ENCODE measurements around the gene TAF15. TPM values are rescaled to one million over a fixed set of nuclear protein-coding genes. Genes with fewer than 3 reads are reported as not detected.

TAF15 gene
- total RNA-seq, 4 donors from 2014 or later, result 51.1 to 119 (median 90.1) TPM

DNA sequence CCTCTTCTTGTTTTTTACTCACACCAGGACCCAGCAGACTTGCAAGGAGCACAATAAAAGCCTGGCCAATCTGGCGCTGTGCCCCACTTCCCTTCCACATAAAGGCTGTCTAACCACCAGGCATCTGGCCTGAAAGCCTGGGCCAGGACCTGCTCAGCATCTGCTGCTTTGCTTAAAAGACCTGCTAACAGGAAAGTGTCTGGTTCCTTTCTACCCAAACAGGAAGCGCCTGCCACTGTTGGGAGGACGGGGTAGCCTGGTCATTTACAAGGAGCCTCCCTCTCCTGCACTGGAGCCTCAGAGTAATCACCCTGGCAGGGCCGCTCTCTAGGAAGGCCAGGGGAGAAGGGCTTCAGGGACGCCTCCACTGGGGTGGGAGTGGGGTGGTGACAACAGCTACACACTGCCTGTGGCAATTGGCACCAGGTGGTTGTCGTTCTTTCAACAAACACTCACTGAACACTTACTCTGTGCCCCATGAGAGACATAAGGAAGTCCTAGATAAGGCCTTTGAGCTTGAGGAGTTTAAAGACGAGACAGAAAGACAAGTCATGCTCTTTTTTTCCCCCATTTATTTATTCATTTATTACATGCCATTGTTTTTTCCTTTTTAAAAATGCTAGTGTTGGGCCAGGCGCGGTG is 7.6 kb upstream of the TAF15 start:
- TF ChIP-seq, protein P1, sequence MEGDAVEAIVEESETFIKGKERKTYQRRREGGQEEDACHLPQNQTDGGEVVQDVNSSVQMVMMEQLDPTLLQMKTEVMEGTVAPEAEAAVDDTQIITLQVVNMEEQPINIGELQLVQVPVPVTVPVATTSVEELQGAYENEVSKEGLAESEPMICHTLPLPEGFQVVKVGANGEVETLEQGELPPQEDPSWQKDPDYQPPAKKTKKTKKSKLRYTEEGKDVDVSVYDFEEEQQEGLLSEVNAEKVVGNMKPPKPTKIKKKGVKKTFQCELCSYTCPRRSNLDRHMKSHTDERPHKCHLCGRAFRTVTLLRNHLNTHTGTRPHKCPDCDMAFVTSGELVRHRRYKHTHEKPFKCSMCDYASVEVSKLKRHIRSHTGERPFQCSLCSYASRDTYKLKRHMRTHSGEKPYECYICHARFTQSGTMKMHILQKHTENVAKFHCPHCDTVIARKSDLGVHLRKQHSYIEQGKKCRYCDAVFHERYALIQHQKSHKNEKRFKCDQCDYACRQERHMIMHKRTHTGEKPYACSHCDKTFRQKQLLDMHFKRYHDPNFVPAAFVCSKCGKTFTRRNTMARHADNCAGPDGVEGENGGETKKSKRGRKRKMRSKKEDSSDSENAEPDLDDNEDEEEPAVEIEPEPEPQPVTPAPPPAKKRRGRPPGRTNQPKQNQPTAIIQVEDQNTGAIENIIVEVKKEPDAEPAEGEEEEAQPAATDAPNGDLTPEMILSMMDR (IDR thresholded peaks at IDR 0.05), result no peak
- TF ChIP-seq POLR2A (IDR thresholded peaks at IDR 0.05), result no peak
- Histone ChIP-seq H3K36me3 (no peaks in the 10 kb centered on the region), H3K4me3 (no peak overlapping the region), H3K27ac (peak overlapping the region; percentile 17 to 55 (median 28)), H3K4me1 (peaks cover 0 to 25% (median 0%) of the 10 kb centered on the region in 4 donors), H3K27me3 (no peaks in the 10 kb centered on the region), H3K9me3 (no peaks in the 10 kb centered on the region)
- peak in 2 of 3 donors; percentile 47 to 74 for DNase-seq

DNA sequence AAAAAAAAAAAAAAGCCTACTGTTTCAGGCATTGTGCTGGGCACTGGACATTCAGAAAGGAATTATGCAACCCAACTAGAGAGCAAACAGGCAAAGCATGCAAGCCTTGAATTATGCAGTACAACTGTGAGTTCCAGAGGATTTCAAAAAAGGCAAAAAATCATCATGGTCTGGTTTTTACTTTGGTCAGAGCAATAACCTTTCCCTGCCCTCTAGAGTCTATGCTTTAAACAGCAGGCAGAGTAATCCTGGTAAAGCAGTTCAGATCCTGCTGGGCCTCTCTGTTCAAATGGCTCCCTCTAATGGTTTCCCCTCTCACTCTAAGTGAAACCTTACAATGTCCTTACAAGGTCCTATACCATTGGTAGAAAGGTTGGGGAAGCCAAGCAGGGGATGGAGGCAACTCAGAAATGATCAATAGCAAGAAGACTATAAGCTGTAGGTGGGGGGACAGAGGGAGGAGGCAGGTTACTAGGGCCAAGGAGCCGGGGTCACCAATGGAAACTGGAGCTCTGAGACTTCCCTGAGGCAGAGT is 4.6 kb upstream of the TAF15 start:
- TF ChIP-seq, protein P1 (IDR thresholded peaks at IDR 0.05), result peak; percentile 43 to 99 (median 89)
- no peak for TF ChIP-seq POLR2A (IDR thresholded peaks at IDR 0.05)
- H3K27me3 ChIP-seq, result no peaks in the 10 kb centered on the region
- no peak overlapping the region for H3K4me3 ChIP-seq
- no peak overlapping the region for H3K27ac ChIP-seq
- no peaks in the 10 kb centered on the region for H3K9me3 ChIP-seq
- DNase-seq, result peak in 1 of 3 donors; percentile 73
- peaks cover 0 to 29% (median 2%) of the 10 kb centered on the region in 4 donors for H3K4me1 ChIP-seq
- no peaks in the 10 kb centered on the region for H3K36me3 ChIP-seq

DNA sequence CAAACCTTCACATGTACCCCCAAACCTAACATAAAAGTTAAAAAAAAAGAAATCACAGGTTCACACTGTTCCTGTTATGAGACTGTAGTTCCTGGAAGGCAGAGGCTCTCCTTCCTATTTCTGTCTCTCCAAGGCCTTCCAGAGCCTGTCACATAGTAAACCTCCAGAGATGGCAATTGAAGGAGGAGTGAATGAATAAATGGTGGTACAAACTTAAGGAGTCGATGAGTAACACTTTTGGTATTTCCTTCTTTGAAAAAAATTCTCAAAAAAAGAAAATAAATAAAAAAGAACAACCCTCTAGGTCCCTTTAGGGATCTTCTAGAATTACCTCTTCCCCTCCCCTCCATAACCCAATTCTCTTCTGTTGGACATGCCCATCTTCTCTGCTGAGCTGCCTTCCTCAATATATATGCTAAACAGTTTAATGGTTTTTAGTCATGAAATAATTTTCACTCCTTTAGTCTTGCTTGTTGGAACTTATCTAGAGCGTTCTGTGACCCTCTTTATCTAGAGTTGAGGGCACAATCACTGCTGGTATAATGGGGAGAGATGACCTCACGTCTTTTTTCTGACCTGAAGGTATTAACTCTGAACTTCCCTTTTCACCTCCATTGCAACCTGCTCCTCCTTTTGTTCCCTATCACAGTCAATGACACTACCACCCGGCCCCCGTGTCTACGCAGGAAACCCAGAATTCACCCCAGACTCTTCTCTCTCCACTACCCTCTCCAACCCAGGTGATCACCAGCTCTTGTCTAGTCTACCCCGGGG is 1.7 kb upstream of the TAF15 start:
- Histone ChIP-seq H3K27ac (no peak overlapping the region), H3K4me1 (peaks cover 0 to 25% (median 6%) of the 10 kb centered on the region in 4 donors), H3K36me3 (no peaks in the 10 kb centered on the region), H3K9me3 (no peaks in the 10 kb centered on the region), H3K4me3 (no peak overlapping the region), H3K27me3 (no peaks in the 10 kb centered on the region)
- no peak for DNase-seq
- TF ChIP-seq, protein P1 (IDR thresholded peaks at IDR 0.05), result no peak
- no peak for TF ChIP-seq POLR2A (IDR thresholded peaks at IDR 0.05)

DNA sequence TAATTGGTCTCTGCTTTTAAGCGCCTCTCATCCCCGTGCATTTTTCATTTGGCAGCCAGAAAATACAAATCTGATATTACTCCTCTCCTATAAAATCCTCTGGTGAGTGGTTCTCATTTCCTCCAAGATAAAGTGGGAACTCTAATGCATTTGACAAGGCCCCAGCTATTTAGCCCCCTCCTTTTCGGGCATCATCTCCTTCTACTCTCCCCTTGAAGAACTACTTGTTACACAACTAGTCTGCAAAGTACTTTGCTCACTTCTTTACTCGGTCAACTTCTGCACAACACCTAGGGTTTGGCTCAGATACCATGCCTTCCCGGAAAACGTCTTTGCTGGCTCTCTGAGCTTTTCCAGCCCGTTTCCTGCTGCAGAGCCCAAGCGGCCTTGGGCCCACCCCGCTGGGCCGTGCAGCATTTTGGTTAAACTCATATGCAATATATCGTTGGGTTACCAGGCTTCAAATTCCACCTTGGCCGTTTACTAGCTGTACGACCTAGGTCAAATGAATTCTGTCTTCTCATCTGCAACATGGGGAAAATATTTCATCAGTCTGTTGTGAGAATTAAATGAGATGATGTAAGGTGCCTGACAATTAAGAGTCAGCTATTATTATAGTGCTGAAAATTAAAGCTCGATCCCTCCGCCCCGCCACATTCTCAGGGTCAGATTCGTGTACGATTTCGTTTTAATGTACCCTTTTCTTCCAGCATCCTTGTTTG is 883 bp upstream of the TAF15 start:
- Histone ChIP-seq H3K9me3 (no peaks in the 10 kb centered on the region), H3K36me3 (no peaks in the 10 kb centered on the region), H3K4me1 (peaks cover 0 to 25% (median 6%) of the 10 kb centered on the region in 4 donors), H3K27me3 (no peaks in the 10 kb centered on the region), H3K27ac (peak overlapping the region; percentile 92 to 99 (median 96)), H3K4me3 (peak overlapping the region; percentile 84 to 96 (median 96))
- TF ChIP-seq, protein P1 (IDR thresholded peaks at IDR 0.05), result no peak
- TF ChIP-seq POLR2A (IDR thresholded peaks at IDR 0.05), result no peak
- DNase-seq, result no peak

- Histone ChIP-seq H3K4me1 (peaks cover 0 to 20% (median 6%) of the 10 kb centered on the region in 4 donors), H3K27me3 (no peaks in the 10 kb centered on the region), H3K36me3 (no peaks in the 10 kb centered on the region), H3K27ac (peak overlapping the region; percentile 92 to 99 (median 96)), H3K9me3 (no peaks in the 10 kb centered on the region), H3K4me3 (peak overlapping the region; percentile 84 to 96 (median 96))
- DNase-seq, result no peak
- no peak for TF ChIP-seq POLR2A (IDR thresholded peaks at IDR 0.05)
- TF ChIP-seq, protein P1 (IDR thresholded peaks at IDR 0.05), result no peak
Observed at GRCh38 chr17:35809855-35810461, 674 bp downstream of the TAF15 start.

Measured in Peyer's patch (tissue), 4 donors.